Pancreas (tissue), 10 donors: ENCODE data around the gene ADIPOR2. TPM values are rescaled to one million over a fixed set of nuclear protein-coding genes. Genes with fewer than 3 reads are reported as not detected.

Experiments used
- ATAC-seq, 4 donors: fragments of 200-7000 bp; cut with Tn5 transposase; one replicate each; pipeline versions ENCODE4 v1.8.0 to v1.9.1; 2020; ENCODE audit warnings: mild to moderate bottlenecking in 4 of 4, moderate library complexity in 4 of 4
- DNase-seq, 6 donors: peaks; one replicate each; pipeline ENCODE4 v3.0.0-alpha.2; 2020
- FAIRE-seq: peaks from 2 replicates; lab custom pipeline; 2012; peaks lifted over from hg19 to GRCh38; lab: Jason Lieb, UNC
- H3K27ac ChIP-seq, 4 donors: fragments of 200-600 bp; sonication (generic); 1 replicate in 3 of 4; 2 replicates in 1 of 4; pipeline versions ENCODE4 v1.5.0 to v1.8.0; 2020
- H3K27me3 ChIP-seq, 4 donors: fragments of 200-600 bp; one replicate each; pipeline ENCODE4 v1.8.0; 2021
- H3K36me3 ChIP-seq, 3 donors: fragments of 200-600 bp; sonication (generic) in 1 of 3; one replicate each; pipeline versions ENCODE4 v1.5.0 to v1.8.0; 2020 to 2021
- H3K4me1 ChIP-seq, 3 donors: fragments of 200-600 bp; one replicate each; pipeline ENCODE4 v1.8.0; 2021
- H3K4me3 ChIP-seq, 4 donors: fragments of 200-600 bp; sonication (generic) in 2 of 4; one replicate each; pipeline versions ENCODE4 v1.5.0 to v1.8.0; 2020 to 2021
- H3K9me3 ChIP-seq, 4 donors: fragments of 200-600 bp; one replicate each; pipeline ENCODE4 v1.8.0; 2021
- WGBS, 2 donors: extraction: QIAGEN DNeasy Blood & Tissue Kit; methylation state at CpG; one replicate each; pipeline ENCODE4 v1.1.7; 2013; 5-methylcytosine and 5-hydroxymethylcytosine counted together
- intact Hi-C, 3 donors: fragments of 100-400 bp; cut with DNase I; formaldehyde crosslinking; loops; one replicate each; pipeline versions ENCODE4 v1.11.1 to v1.14.2; 2022
- polyA plus RNA-seq, 2 donors: library from polyadenylated mRNA; stranded (reverse); fragments of 200-250 nt; gene quantifications; one replicate each; pipeline ENCODE4 v1.2.3, GENCODE V29; 2013
- total RNA-seq, 6 donors: library from RNA; stranded (reverse); fragmentation: NEBNext Ultra II Directional in 4 of 6; extraction: Animal tissue kit (Norgen Biotek cat#: 25700) in 4 of 6; gene quantifications; one replicate each; pipeline versions ENCODE4 v1.2.1 to v1.2.4, GENCODE V29; 2021 to 2023
- TF ChIP-seq, protein P1 (sequence below), 4 donors: fragments of 200-600 bp; sonication (generic) in 3 of 4; IDR thresholded peaks; one replicate each; pipeline versions ENCODE4 v1.5.0 to v1.8.0; 2021; ENCODE audit warnings: antibody characterized with exemption in 4 of 4
- donor health status: healthy with polysubstance abuse.
- donor health status: DM: no; HTN: no; CAD: no; lungs with moderate emphysema.
- donor health status: DM: no; HTN: no; CAD: no.
- donor health status: control.
- donor health status: control.
- donor health status: Bipolar disorder and iron deficiency.
- donor health status: DM: yes; HTN: yes; CAD: no.
- donor health status: DM: no; HTN: no; CAD: no.
- donor health status: DM: no; HTN: no; CAD: no.
- donor health status: DM: yes; HTN: yes; CAD: no.

ADIPOR2 gene
- total and polyA plus RNA-seq, 8 donors: 10.4 to 27.5 (median 22.1) TPM

DNA sequence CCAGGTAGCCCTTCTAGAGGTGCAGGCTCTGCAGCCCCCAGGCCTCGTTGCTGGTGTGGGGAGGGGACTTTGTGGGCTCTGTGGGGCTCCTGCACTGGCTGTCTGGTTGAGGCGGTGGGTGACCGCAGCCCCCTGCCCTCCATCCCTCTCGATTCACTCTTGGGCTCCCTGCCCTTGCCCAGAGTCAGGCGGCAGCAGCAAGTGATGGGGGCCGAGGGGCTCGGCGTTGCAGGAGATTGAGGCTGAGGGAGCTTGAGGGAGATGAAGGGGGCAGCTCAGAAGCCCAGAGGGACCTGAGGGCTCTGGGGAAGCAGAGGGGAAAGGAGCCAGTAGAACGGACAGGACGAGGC, 120.0 kb downstream of the ADIPOR2 start:
- no peaks in the 10 kb centered on the region for H3K4me1 ChIP-seq
- DNase-seq: peak in 2 of 6 donors; percentile 8 to 39
- no peak overlapping the region for H3K4me3 ChIP-seq
- no peaks in the 10 kb centered on the region for H3K36me3 ChIP-seq
- H3K27ac ChIP-seq: no peak overlapping the region
- TF ChIP-seq, protein P1, sequence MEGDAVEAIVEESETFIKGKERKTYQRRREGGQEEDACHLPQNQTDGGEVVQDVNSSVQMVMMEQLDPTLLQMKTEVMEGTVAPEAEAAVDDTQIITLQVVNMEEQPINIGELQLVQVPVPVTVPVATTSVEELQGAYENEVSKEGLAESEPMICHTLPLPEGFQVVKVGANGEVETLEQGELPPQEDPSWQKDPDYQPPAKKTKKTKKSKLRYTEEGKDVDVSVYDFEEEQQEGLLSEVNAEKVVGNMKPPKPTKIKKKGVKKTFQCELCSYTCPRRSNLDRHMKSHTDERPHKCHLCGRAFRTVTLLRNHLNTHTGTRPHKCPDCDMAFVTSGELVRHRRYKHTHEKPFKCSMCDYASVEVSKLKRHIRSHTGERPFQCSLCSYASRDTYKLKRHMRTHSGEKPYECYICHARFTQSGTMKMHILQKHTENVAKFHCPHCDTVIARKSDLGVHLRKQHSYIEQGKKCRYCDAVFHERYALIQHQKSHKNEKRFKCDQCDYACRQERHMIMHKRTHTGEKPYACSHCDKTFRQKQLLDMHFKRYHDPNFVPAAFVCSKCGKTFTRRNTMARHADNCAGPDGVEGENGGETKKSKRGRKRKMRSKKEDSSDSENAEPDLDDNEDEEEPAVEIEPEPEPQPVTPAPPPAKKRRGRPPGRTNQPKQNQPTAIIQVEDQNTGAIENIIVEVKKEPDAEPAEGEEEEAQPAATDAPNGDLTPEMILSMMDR (IDR thresholded peaks at IDR 0.05): no peak
- H3K27me3 ChIP-seq: no peaks in the 10 kb centered on the region
- ATAC-seq: no peak
- intact Hi-C loops: no loop called here
- WGBS, 2 donors: 67 to 71% methylated on average over 10 of the region's 10 CpGs
- H3K9me3 ChIP-seq: no peaks in the 10 kb centered on the region
- FAIRE-seq: no peak

DNA sequence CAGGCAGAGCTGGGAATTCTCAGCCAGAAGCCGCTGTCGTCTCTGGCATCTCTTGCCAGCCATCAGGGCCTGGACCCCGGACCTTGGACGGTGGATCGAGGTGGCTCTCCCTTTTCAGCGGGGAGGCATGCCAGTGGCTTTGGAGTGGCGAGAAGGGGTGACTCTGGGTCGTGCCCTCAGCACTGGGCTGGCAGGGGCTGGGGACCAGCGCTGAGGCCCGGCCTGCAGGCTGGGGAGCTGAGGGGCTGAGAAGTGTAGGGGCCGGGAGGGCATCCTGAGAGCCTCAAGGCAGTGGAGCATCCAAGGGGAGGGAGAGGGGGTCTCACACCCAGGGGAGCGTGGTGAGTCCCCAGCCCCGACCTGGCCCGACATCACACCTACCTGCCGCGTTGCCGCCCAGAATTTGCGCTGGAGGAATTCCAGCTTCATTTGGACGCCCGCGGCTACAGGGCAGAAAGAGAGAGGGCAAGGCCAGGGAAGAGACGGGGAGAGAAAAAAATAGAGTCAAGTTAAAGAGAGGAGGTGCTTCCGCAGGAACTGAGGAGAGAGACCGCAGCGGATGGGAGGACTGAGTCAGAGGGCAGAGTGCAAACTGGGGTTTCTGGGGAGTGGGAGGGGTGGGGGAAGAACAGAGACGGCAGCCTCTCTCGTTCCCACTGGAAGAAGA, 120.5 kb downstream of the ADIPOR2 start:
- Histone ChIP-seq H3K27ac (peak overlapping the region in 2 of 4 donors; percentile 44 to 58), H3K27me3 (no peaks in the 10 kb centered on the region), H3K4me3 (no peak overlapping the region), H3K36me3 (no peaks in the 10 kb centered on the region), H3K9me3 (no peaks in the 10 kb centered on the region), H3K4me1 (no peaks in the 10 kb centered on the region)
- peak in 2 of 6 donors; percentile 9 to 38 for DNase-seq
- intact Hi-C loops: no loop called here
- ATAC-seq: peak in 3 of 4 donors; percentile 11 to 61 (median 50)
- WGBS, 2 donors: 64% methylated on average over 25 to 27 of the region's 27 CpGs
- TF ChIP-seq, protein P1 (IDR thresholded peaks at IDR 0.05): no peak
- no peak for FAIRE-seq

DNA sequence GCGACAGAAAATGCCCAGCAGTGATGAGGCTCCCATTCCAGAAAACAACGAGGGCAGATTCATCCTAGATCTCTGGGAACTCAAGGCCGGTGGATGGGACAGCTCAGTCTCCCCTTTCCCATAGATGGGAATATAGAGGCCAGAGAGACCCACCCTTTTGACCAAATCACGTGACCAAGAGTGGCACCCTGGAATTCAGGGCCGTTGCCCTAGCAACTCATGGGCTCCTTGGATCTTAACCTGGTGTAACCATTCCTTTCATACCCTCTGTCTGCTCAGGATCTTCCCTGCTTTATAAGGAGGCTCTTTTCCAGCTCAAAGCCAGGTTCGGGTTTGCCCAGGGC, 121.0 kb downstream of the ADIPOR2 start:
- TF ChIP-seq, protein P1 (IDR thresholded peaks at IDR 0.05): no peak
- 55 to 74% methylated on average over 6 of the region's 6 CpGs for WGBS, 2 donors
- H3K36me3 ChIP-seq: no peaks in the 10 kb centered on the region
- H3K27me3 ChIP-seq: no peaks in the 10 kb centered on the region
- H3K27ac ChIP-seq: peak overlapping the region in 2 of 4 donors; percentile 44 to 58
- H3K9me3 ChIP-seq: no peaks in the 10 kb centered on the region
- intact Hi-C loops: no loop called here
- H3K4me1 ChIP-seq: no peaks in the 10 kb centered on the region
- peak in 1 of 6 donors; percentile 0 for DNase-seq
- no peak overlapping the region for H3K4me3 ChIP-seq
- ATAC-seq: no peak
- FAIRE-seq: no peak

DNA sequence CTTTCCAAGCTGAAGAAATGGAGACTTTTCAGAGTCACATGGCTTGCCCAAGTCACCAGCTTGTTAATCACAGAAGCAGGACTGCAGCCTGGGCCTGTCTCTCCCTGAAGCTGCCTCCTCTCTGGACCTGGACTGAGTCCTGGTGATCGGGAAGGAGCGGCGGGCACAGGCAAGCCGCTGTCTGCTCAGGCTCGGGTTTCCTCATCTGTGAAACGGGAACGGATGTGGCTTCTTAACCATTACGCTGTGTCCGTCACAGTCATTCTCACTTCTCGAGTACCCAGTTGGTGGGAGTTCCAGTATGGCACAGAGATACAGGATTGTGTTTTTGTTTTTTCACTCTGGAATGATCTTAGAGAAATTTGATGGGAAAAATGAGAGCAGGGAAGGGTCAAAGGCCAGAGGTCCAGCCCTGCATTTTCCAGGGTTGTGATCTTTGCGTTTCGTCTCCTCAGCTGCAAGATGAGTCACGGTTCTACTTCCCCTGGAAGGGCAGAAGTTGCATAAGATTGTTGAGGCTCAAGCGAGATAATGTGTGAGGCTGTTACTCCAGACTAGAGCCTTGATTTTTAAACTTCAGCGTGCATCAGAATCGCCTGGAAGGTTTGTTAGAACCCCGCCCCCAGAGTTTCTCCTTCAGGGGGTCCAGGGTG, 121.9 kb downstream of the ADIPOR2 start:
- H3K4me1 ChIP-seq: no peaks in the 10 kb centered on the region
- DNase-seq (peak in 2 of 6 donors; percentile 27 to 44), ATAC-seq (peak in 3 of 4 donors; percentile 47 to 75 (median 70)), FAIRE-seq (no peak)
- WGBS, 2 donors: 73 to 80% methylated on average over 17 of the region's 17 CpGs
- TF ChIP-seq, protein P1 (IDR thresholded peaks at IDR 0.05): no peak
- peak overlapping the region in 2 of 4 donors; percentile 44 to 58 for H3K27ac ChIP-seq
- no peaks in the 10 kb centered on the region for H3K36me3 ChIP-seq
- intact Hi-C loops: no loop called here
- no peaks in the 10 kb centered on the region for H3K27me3 ChIP-seq
- H3K4me3 ChIP-seq: no peak overlapping the region
- no peaks in the 10 kb centered on the region for H3K9me3 ChIP-seq

DNA sequence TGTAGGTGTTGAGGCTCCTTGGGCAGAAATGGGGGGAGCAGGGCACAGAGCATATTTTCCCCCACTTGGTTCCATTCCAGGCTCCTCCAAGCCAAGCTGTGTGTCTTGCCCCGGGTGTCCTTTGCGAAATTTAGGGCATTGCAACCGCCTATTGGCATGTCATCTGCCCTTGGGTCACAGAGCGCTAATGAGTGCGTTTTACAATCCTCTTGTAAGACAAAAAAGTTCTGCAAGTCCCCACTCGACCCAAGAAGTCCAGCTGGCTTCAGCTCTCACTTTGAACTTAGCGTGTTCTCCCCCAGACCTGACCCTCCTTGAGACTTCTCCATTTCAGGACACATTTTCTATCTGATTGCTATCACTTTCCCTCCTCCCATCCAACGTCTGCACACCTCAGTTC, 123.4 kb downstream of the ADIPOR2 start:
- no peak for DNase-seq
- no peaks in the 10 kb centered on the region for H3K36me3 ChIP-seq
- TF ChIP-seq, protein P1 (IDR thresholded peaks at IDR 0.05): no peak
- H3K27me3 ChIP-seq: no peaks in the 10 kb centered on the region
- H3K27ac ChIP-seq: no peak overlapping the region
- ATAC-seq: no peak
- H3K9me3 ChIP-seq: no peaks in the 10 kb centered on the region
- H3K4me3 ChIP-seq: no peak overlapping the region
- 63 to 64% methylated on average over 8 of the region's 8 CpGs for WGBS, 2 donors
- intact Hi-C loops: no loop called here
- no peaks in the 10 kb centered on the region for H3K4me1 ChIP-seq
- no peak for FAIRE-seq
